ENCODE measurements around the gene PNMT.

The PNMT gene

GRCh38 chr17:39673335-39674081 lies 5.3 kb downstream of the PNMT start:
- Mint-ChIP-seq H3K27me3 (peaks cover 3 to 24% of the 10 kb centered on the region in 2 donors), H3K27ac (no peak overlapping the region), H3K9me3 (no peaks in the 10 kb centered on the region), H3K36me3 (ENCODE audit: insufficient read depth) (peaks cover 1% of the 10 kb centered on the region), H3K4me1 (ENCODE audit: low read depth in 2 of 2) (peaks cover 34 to 43% of the 10 kb centered on the region in 2 donors), H3K4me3 (no peak overlapping the region)
- DNase-seq (no peak), ATAC-seq (replicated peaks) (no peak)

DNA sequence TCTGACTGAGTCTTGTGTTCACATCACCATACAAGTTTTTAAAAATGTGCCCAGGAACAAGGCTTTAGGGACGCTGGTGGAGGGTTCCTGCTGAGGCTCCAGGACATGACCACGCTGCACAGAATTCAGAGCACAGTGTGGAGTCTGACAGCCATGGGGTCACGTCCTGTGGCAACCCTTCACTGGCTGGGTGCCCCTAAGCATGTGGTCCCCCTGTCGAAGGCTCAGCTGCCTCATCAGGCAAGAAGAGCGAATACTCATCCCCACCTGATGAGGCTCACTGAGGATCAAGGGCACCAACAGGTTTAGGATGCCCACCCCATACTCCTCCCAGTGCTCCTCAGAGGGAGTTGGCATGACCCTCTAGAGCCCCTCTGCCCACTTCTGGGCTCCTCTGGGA lies 5.9 kb downstream of the PNMT start:
- DNase-seq (no peak), ATAC-seq (replicated peaks) (no peak)
- peaks cover 38 to 47% of the 10 kb centered on the region in 2 donors for H3K4me1 Mint-ChIP-seq (ENCODE audit: low read depth in 2 of 2)
- H3K27ac Mint-ChIP-seq: no peak overlapping the region
- no peaks in the 10 kb centered on the region for H3K9me3 Mint-ChIP-seq
- H3K4me3 Mint-ChIP-seq: no peak overlapping the region
- no peaks in the 10 kb centered on the region for H3K36me3 Mint-ChIP-seq (ENCODE audit: insufficient read depth)
- H3K27me3 Mint-ChIP-seq: peaks cover 0 to 18% of the 10 kb centered on the region in 2 donors

- Mint-ChIP-seq H3K27me3 (peaks cover 0 to 13% of the 10 kb centered on the region in 2 donors), H3K4me1 (ENCODE audit: low read depth in 2 of 2) (peaks cover 44 to 53% of the 10 kb centered on the region in 2 donors), H3K9me3 (no peaks in the 10 kb centered on the region), H3K4me3 (peak overlapping the region; percentile 5 to 57), H3K36me3 (ENCODE audit: insufficient read depth) (no peaks in the 10 kb centered on the region), H3K27ac (peak overlapping the region in 1 of 2 donors; percentile 98)
- ATAC-seq (replicated peaks): no peak
- no peak for DNase-seq
Measured at GRCh38 chr17:39674702-39675389, 6.6 kb downstream of the PNMT start.

- Mint-ChIP-seq H3K9me3 (no peaks in the 10 kb centered on the region), H3K27me3 (peaks cover 0 to 8% of the 10 kb centered on the region in 2 donors), H3K4me3 (peak overlapping the region; percentile 57 to 58), H3K36me3 (ENCODE audit: insufficient read depth) (no peaks in the 10 kb centered on the region), H3K4me1 (ENCODE audit: low read depth in 2 of 2) (peaks cover 51 to 60% of the 10 kb centered on the region in 2 donors), H3K27ac (peak overlapping the region; percentile 95 to 98)
- DNase-seq (no peak), ATAC-seq (replicated peaks) (no peak)
Measured at GRCh38 chr17:39675390-39676082, 7.3 kb downstream of the PNMT start.

DNA sequence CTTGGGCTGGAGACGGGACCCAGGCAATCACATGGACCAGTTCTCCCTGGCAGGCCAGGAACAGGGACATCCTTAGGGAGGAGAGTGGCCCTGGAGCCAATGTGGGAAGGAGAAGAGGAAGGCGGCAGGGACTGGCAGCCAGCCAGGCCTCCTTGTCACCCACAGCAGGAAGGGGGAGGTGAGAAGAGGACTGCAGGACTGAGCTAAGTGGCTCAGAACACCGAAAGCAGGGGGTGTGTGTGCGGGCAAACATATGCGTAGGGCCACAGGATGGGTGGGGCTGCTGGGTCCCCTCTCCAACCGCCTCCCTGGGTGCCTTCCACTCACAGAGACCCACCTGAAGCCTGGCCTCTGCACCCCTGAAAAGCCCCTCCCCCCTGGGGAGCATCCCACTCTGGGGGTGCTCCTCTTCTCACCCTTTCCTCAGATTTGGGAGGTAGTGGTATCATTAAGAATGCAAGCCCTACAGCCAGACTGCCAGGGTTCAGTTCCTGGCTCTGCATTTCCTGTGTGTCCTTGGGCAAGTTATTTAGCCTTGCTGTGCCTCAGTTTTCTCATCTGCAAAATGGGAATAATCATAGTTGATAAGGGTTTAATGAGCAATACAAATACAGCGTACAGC lies 8.1 kb downstream of the PNMT start:
- ATAC-seq (replicated peaks): peak; percentile 89
- peaks cover 0 to 7% of the 10 kb centered on the region in 2 donors for H3K27me3 Mint-ChIP-seq
- peak; percentile 47 to 59 (median 55) for DNase-seq
- H3K27ac Mint-ChIP-seq: peak overlapping the region; percentile 95 to 98
- H3K9me3 Mint-ChIP-seq: no peaks in the 10 kb centered on the region
- peaks cover 59 to 63% of the 10 kb centered on the region in 2 donors for H3K4me1 Mint-ChIP-seq (ENCODE audit: low read depth in 2 of 2)
- peak overlapping the region; percentile 57 to 58 for H3K4me3 Mint-ChIP-seq
- peaks cover 3% of the 10 kb centered on the region for H3K36me3 Mint-ChIP-seq (ENCODE audit: insufficient read depth)

DNA sequence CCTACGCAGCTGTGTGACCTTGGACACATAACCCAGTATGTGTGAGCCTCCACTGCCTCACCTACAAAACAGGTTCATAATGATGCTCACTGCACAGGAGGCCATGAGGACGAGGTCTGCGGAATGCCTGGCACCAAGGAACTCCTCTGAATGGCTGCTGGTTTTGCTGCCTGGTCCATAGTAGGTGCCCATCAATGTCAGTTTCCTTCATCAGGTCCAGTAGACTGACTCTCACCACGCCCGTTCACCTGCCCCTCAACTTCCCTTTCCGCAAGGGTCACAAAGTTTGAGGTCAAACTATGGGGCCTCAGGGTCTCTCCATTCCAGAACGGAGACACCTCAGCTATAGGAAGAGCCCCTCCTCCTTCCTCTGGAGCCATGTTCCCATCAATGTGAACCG lies 8.8 kb downstream of the PNMT start:
- Mint-ChIP-seq H3K36me3 (ENCODE audit: insufficient read depth) (peaks cover 4% of the 10 kb centered on the region), H3K9me3 (no peaks in the 10 kb centered on the region), H3K27ac (peak overlapping the region; percentile 95 to 98), H3K4me1 (ENCODE audit: low read depth in 2 of 2) (peaks cover 59 to 60% of the 10 kb centered on the region in 2 donors), H3K27me3 (peaks cover 0 to 2% of the 10 kb centered on the region in 2 donors), H3K4me3 (peak overlapping the region; percentile 57 to 58)
- ATAC-seq (replicated peaks) (no peak), DNase-seq (no peak)

DNA sequence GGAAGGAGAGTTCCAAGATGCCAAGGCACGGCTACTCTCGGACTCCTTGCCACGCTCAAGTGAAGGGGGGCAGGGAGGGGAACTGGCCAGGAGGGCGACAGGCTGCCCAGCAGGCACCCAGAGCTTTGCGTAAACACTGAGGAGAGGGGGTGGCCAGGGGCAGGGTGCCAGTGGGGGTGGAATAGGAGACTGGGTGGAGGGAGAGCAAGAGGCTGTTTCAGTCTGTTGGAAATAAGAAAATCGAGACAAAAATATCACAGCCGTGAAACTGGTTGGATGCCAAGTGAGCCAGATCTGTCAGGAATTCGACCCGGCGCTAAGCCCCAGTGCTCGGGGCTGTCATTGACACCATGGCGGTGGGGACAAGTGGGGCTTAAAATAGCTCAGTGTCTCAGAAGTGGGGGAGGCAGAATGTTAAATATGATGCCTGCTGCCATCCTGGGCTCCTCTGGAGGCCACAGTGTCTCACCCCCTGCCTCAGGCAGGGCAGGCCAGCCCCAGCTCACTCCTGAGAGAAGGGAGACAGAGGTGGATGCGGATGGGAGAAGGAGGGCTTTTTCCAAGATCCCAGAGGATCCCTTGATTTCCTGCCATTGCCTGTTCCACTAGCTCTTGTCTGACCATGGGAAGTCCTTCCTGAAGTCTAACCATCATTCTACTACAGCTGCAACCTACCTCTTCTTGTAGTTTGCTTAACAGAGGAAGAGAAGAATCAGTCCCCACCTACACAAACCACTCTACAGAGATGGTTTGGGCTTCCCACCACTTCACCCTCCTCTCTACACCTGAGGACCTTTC lies 9.5 kb downstream of the PNMT start:
- no peaks in the 10 kb centered on the region for H3K9me3 Mint-ChIP-seq
- DNase-seq (no peak), ATAC-seq (replicated peaks) (no peak)
- no peaks in the 10 kb centered on the region for H3K27me3 Mint-ChIP-seq
- H3K4me1 Mint-ChIP-seq (ENCODE audit: low read depth in 2 of 2): peaks cover 59 to 60% of the 10 kb centered on the region in 2 donors
- H3K4me3 Mint-ChIP-seq: peak overlapping the region; percentile 57 to 58
- peaks cover 4% of the 10 kb centered on the region for H3K36me3 Mint-ChIP-seq (ENCODE audit: insufficient read depth)
- H3K27ac Mint-ChIP-seq: peak overlapping the region; percentile 95 to 98

GRCh38 chr17:39678340-39679116 lies 10.3 kb downstream of the PNMT start:
- Mint-ChIP-seq H3K4me1 (ENCODE audit: low read depth in 2 of 2) (peaks cover 57 to 59% of the 10 kb centered on the region in 2 donors), H3K4me3 (peak overlapping the region; percentile 58 to 69)

GRCh38 chr17:39679521-39680192 lies 11.4 kb downstream of the PNMT start:
- DNase-seq (peak; percentile 25 to 41 (median 38)), ATAC-seq (replicated peaks) (peak; percentile 74)
- H3K36me3 Mint-ChIP-seq (ENCODE audit: insufficient read depth): peaks cover 8% of the 10 kb centered on the region

More at GRCh38 chr17:39678340-39679116, 10.3 kb downstream of the PNMT start:
- Mint-ChIP-seq H3K36me3 (ENCODE audit: insufficient read depth) (peaks cover 4% of the 10 kb centered on the region), H3K27ac (peak overlapping the region; percentile 95 to 98), H3K27me3 (no peaks in the 10 kb centered on the region), H3K9me3 (no peaks in the 10 kb centered on the region)
- DNase-seq (no peak), ATAC-seq (replicated peaks) (no peak)

GRCh38 chr17:39683295-39683939 lies 15.2 kb downstream of the PNMT start:
- H3K36me3 Mint-ChIP-seq (ENCODE audit: insufficient read depth): peaks cover 13% of the 10 kb centered on the region
- H3K4me1 Mint-ChIP-seq (ENCODE audit: low read depth in 2 of 2): peaks cover 43 to 46% of the 10 kb centered on the region in 2 donors
- DNase-seq: no peak
- peaks cover 0 to 5% of the 10 kb centered on the region in 2 donors for H3K9me3 Mint-ChIP-seq
- no peak overlapping the region for H3K27ac Mint-ChIP-seq
- H3K4me3 Mint-ChIP-seq: no peak overlapping the region
- ATAC-seq (replicated peaks): no peak
- no peaks in the 10 kb centered on the region for H3K27me3 Mint-ChIP-seq

More at GRCh38 chr17:39679521-39680192, 11.4 kb downstream of the PNMT start:
- Mint-ChIP-seq H3K27me3 (no peaks in the 10 kb centered on the region), H3K9me3 (no peaks in the 10 kb centered on the region), H3K27ac (peak overlapping the region; percentile 95 to 98), H3K4me1 (ENCODE audit: low read depth in 2 of 2) (peaks cover 57 to 59% of the 10 kb centered on the region in 2 donors), H3K4me3 (peak overlapping the region; percentile 58 to 69)
